OCI-LY3 (cell line): Measurements from ENCODE around the gene IL1RL2.

Source experiments
- CTCF ChIP-seq: fragments of 200-600, 300-600 bp; sonication (generic); IDR thresholded peaks from 2 replicates; pipeline ENCODE4 v1.5.1; 2014; ENCODE audit warnings: antibody characterized with exemption, low read length, low read depth
- EZH2phosphoT487 ChIP-seq: fragments of 200-600 bp; shearing (Covaris generic); IDR thresholded peaks from 2 replicates; pipeline ENCODE4 v1.6.1; 2018; ENCODE audit warnings: antibody characterized with exemption, mixed run types, low read depth

DNA sequence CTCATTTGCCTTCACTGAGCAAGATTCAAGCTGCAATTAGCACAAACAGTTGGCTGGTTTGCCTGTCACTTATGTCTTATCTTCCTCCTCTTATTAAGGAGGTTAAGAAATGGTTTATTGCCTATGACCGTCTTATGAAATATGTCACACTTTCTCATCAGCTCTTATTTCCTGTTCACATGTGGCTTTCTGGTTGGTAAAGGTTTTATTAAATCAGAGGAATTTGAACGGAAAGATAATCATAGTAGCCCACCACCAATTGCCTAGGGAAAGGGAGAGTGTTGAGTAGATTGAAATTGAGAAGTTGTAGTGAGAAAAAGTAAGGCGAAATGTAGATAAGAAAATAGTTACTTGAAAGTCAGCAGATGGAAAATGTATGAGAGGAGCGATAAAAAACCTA is 48.5 kb upstream of the IL1RL2 start:
- no peak for TF ChIP-seq CTCF
- no peak for TF ChIP-seq EZH2phosphoT487
